Measurements from ENCODE around the gene PLD5. TPM values are rescaled to one million over a fixed set of nuclear protein-coding genes. Genes with fewer than 3 reads are reported as not detected.
"Not testable (repeated sequence)": the region's sequence is repeated elsewhere in the genome, so short reads cannot be mapped to it uniquely, and the experiment has no call there.

Gene PLD5
- total RNA-seq, 2 donors from 2014 or later, result not detected

- Mint-ChIP-seq H3K36me3 (no peaks in the 10 kb centered on the region), H3K9me3 (peaks cover 0 to 13% of the 10 kb centered on the region in 2 donors), H3K27ac (no peak overlapping the region)
- no peak for DNase-seq (ENCODE audit: low spot score in 2 of 2)
- no peak for ATAC-seq
Measured at GRCh38 chr1:242189591-242189990, 334.9 kb downstream of the PLD5 start.

DNA sequence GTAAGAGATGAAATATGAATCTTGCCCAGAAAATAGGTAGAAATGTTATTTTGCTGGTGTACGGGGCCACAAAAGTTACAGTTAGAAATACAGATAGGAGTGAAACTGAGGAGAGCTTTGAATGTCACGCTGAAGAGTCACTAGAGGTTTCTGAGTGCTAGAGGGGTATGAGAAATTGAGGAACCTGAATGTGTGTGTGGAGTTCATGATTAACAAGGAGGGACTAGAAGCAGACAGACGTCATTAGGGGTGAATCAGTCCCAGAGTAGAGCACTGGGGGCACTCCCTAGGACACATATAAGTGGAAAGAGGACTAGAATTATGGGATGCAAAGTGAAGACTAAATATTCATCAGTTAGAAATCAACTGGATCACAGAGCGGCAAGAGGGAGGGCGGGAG, 336.7 kb downstream of the PLD5 start:
- Mint-ChIP-seq H3K36me3 (no peaks in the 10 kb centered on the region), H3K27ac (no peak overlapping the region), H3K9me3 (peaks cover 0 to 13% of the 10 kb centered on the region in 2 donors)
- ATAC-seq (no peak), DNase-seq (ENCODE audit: low spot score in 2 of 2) (no peak)

- ATAC-seq (no peak), DNase-seq (ENCODE audit: low spot score in 2 of 2) (no peak)
- Mint-ChIP-seq H3K27ac (no peak overlapping the region), H3K36me3 (no peaks in the 10 kb centered on the region), H3K9me3 (peaks cover 0 to 13% of the 10 kb centered on the region in 2 donors)
Measured at GRCh38 chr1:242187171-242187570, 337.3 kb downstream of the PLD5 start.

- DNase-seq (ENCODE audit: low spot score in 2 of 2) (no peak), ATAC-seq (no peak)
- Mint-ChIP-seq H3K9me3 (peaks cover 0 to 13% of the 10 kb centered on the region in 2 donors), H3K27ac (no peak overlapping the region), H3K36me3 (no peaks in the 10 kb centered on the region)
Measured at GRCh38 chr1:242185731-242186130, 338.8 kb downstream of the PLD5 start.

DNA sequence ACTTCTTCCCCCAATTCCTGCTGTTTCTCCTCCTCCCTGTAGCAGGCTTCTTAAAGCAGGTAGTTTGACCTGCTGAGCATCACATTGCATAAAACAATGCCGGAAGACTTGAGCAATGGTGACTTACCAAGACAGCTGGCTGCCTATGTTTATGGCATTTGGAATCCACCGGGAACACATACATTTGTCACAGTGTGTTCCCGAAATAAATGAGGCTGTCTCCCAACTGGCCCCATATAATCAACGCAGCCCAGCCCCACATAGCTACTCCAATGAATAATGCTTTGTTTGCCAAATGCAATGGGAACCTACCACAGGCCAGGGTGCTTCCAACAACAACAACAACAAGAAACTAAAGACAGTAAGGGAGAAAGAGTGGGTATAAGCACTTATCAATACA, 339.5 kb downstream of the PLD5 start:
- no peak overlapping the region for H3K27ac Mint-ChIP-seq
- DNase-seq (ENCODE audit: low spot score in 2 of 2), result no peak
- no peaks in the 10 kb centered on the region for H3K36me3 Mint-ChIP-seq
- peaks cover 0 to 13% of the 10 kb centered on the region in 2 donors for H3K9me3 Mint-ChIP-seq
- ATAC-seq, result no peak

GRCh38 chr1:242179767-242180166, 344.7 kb downstream of the PLD5 start:
- H3K36me3 Mint-ChIP-seq; ATAC-seq; DNase-seq (ENCODE audit: low spot score in 2 of 2); H3K27ac Mint-ChIP-seq; H3K9me3 Mint-ChIP-seq: not testable (repeated sequence)

GRCh38 chr1:242178924-242179708, 345.4 kb downstream of the PLD5 start:
- no peak for ATAC-seq
- DNase-seq (ENCODE audit: low spot score in 2 of 2), result no peak
- Mint-ChIP-seq H3K9me3 (peaks cover 7 to 9% of the 10 kb centered on the region in 2 donors), H3K36me3 (no peaks in the 10 kb centered on the region), H3K27ac (no peak overlapping the region)

DNA sequence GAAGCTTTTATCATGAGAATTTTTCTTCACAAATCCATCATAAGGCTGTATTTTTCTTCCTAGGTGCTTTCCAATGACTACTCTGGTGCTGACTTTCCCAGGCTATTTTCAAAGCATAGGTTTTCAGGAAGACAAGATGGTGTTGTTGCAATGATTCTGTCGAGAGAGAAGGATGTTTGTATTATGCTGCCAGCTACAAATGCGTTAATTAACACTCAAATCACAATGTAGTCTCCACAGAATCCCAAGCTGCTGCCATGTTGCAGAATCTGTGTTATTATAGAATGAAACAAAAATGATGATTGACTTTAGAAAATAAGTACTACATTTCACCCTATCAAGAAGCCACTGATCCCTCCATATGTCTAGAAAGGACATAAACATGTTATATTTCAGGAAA, 346.1 kb downstream of the PLD5 start:
- Mint-ChIP-seq H3K9me3 (peaks cover 7 to 9% of the 10 kb centered on the region in 2 donors), H3K27ac (no peak overlapping the region), H3K36me3 (no peaks in the 10 kb centered on the region)
- DNase-seq (ENCODE audit: low spot score in 2 of 2) (no peak), ATAC-seq (no peak)

- Mint-ChIP-seq H3K27ac (no peak overlapping the region), H3K36me3 (no peaks in the 10 kb centered on the region), H3K9me3 (peaks cover 3 to 5% of the 10 kb centered on the region in 2 donors)
- ATAC-seq, result no peak
- DNase-seq (ENCODE audit: low spot score in 2 of 2), result no peak
Measured at GRCh38 chr1:242162140-242162539, 362.4 kb downstream of the PLD5 start.

DNA sequence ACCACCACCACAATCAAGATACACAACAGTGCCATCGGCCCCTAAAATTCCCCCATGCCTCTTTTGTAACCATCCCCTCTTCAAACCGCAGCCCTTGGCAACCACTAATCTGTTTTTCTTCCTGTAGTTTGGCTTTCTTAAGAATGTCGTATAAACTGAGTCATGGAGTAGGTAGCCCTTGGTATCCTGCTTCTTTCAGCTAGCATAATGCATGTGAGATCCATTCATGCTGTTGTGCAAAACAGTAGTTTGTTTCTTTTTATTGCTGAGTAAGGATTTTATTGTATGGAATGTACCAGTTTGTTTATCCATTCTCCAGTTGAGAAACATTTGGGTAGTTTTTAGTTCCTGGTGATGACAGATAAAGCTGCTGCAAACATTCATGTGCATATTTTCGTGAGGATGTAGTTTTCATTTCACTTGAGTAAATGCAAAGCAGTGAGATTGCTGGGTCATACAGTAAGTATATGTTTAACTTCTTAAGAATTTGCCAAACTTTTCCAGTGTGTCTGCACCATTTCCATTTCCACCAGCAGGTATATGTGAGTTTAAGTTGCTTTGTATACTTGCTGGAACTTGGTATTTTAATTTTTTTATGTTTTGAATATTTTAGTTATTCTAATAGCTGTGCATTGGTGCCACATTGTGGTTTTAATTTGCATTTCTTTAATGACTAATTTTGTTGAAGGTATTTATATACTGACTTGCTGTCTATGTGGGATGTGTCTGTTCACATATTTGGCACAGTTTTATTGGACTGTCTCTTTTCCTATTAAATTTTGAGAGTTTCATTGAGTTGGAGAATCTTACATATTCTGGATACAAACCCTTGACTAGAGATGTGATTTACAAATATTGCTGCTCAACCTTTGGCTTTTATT, 377.2 kb downstream of the PLD5 start:
- no peaks in the 10 kb centered on the region for H3K36me3 Mint-ChIP-seq
- no peak overlapping the region for H3K27ac Mint-ChIP-seq
- DNase-seq (ENCODE audit: low spot score in 2 of 2) (no peak), ATAC-seq (no peak)
- H3K9me3 Mint-ChIP-seq, result peaks cover 0 to 7% of the 10 kb centered on the region in 2 donors

- no peaks in the 10 kb centered on the region for H3K36me3 Mint-ChIP-seq
- ATAC-seq, result no peak
- no peak overlapping the region for H3K27ac Mint-ChIP-seq
- DNase-seq (ENCODE audit: low spot score in 2 of 2), result no peak
- peaks cover 0 to 4% of the 10 kb centered on the region in 2 donors for H3K9me3 Mint-ChIP-seq
Measured at GRCh38 chr1:242146652-242147051, 377.8 kb downstream of the PLD5 start.

DNA sequence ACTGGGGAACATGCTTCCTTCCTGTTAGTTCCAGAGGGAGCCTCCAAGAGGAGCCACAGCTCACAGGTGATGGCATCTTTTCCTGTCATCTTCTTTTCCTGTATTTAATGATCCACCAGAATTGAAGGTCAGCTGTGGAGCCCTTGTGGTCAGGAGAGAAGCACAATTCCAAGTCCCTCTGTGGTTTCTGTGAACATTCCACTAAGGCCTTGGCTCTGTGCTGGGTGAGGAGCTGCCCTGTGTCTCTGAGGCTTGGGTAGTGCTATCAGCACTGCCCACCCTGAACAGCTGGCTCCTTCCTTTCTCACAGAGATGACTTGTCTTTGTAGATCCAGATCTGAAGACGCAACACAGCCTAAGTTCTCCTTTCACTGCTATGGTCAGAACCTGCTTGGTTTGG, 383.7 kb downstream of the PLD5 start:
- Mint-ChIP-seq H3K27ac (no peak overlapping the region), H3K36me3 (no peaks in the 10 kb centered on the region), H3K9me3 (no peaks in the 10 kb centered on the region)
- no peak for DNase-seq (ENCODE audit: low spot score in 2 of 2)
- no peak for ATAC-seq

GRCh38 chr1:242139986-242140385, 384.5 kb downstream of the PLD5 start:
- no peak overlapping the region for H3K27ac Mint-ChIP-seq
- ATAC-seq, result no peak
- H3K36me3 Mint-ChIP-seq, result no peaks in the 10 kb centered on the region

DNA sequence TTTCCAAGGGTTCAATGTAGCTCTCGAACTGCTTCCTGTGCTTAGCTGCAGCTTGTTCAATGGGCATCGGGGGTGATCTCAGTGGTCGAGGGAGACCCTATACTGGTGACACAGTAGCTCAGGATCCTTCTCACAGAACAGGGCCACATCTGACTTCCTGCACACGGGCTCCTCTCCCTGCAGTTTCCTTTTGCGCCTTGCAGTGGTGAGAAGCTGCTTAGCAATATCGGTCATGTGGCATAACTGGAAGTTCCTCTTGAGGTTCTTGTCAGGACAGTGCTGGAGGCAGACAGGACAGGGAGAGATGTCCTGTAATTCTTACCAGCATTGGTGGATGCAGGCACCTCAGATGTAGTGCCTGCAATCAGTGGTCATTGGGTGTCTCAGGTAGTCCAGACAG, 385.1 kb downstream of the PLD5 start:
- no peak overlapping the region for H3K27ac Mint-ChIP-seq
- DNase-seq (ENCODE audit: low spot score in 2 of 2) (no peak), ATAC-seq (no peak)
- H3K9me3 Mint-ChIP-seq, result no peaks in the 10 kb centered on the region
- H3K36me3 Mint-ChIP-seq, result no peaks in the 10 kb centered on the region

More at GRCh38 chr1:242139986-242140385, 384.5 kb downstream of the PLD5 start:
- no peaks in the 10 kb centered on the region for H3K9me3 Mint-ChIP-seq
- DNase-seq (ENCODE audit: low spot score in 2 of 2), result no peak

GRCh38 chr1:242133796-242134195, 390.7 kb downstream of the PLD5 start:
- no peak for DNase-seq (ENCODE audit: low spot score in 2 of 2)
- no peak for ATAC-seq
- no peaks in the 10 kb centered on the region for H3K36me3 Mint-ChIP-seq
- no peak overlapping the region for H3K27ac Mint-ChIP-seq
- H3K9me3 Mint-ChIP-seq, result peaks cover 0 to 7% of the 10 kb centered on the region in 2 donors

GRCh38 chr1:242133351-242133750, 391.1 kb downstream of the PLD5 start:
- Mint-ChIP-seq H3K27ac (no peak overlapping the region), H3K36me3 (no peaks in the 10 kb centered on the region), H3K9me3 (peaks cover 0 to 7% of the 10 kb centered on the region in 2 donors)
- ATAC-seq (no peak), DNase-seq (ENCODE audit: low spot score in 2 of 2) (no peak)

GRCh38 chr1:242132121-242132817, 392.2 kb downstream of the PLD5 start:
- peaks cover 0 to 7% of the 10 kb centered on the region in 2 donors for H3K9me3 Mint-ChIP-seq

More at GRCh38 chr1:242132121-242132817, 392.2 kb downstream of the PLD5 start:
- no peak for ATAC-seq
- Mint-ChIP-seq H3K27ac (no peak overlapping the region), H3K36me3 (no peaks in the 10 kb centered on the region)
- no peak for DNase-seq (ENCODE audit: low spot score in 2 of 2)
